Mesenteric fat pad (tissue), 1 donor: ENCODE results near the gene COG5. TPM values are rescaled to one million over a fixed set of nuclear protein-coding genes. Genes with fewer than 3 reads are reported as not detected.
"Not testable (repeated sequence)": the region's sequence is repeated elsewhere in the genome, so short reads cannot be mapped to it uniquely, and the experiment has no call there.

Source experiments
- DNase-seq: peaks from one replicate; pipeline ENCODE4 v3.0.0-alpha.2; 2020; ENCODE audit warnings: low spot score
- total RNA-seq: library from RNA; stranded (reverse); fragmentation: NEBNext Ultra II Directional; extraction: Animal tissue kit (Norgen Biotek cat#: 25700); gene quantifications from one replicate; pipeline ENCODE4 v1.2.1, GENCODE V29; 2021
- donor health status: DM: yes; HTN: yes; CAD: no.

COG5 gene
- total RNA-seq, 1 donor from 2014 or later: 51.6 TPM

- DNase-seq: no peak
Observed at GRCh38 chr7:107232568-107233090, 331.1 kb downstream of the COG5 start.

GRCh38 chr7:107230334-107230733 lies 333.4 kb downstream of the COG5 start:
- DNase-seq: no peak

- no peak for DNase-seq
Observed at GRCh38 chr7:107228291-107228690, 335.4 kb downstream of the COG5 start.

GRCh38 chr7:107224374-107225223 lies 339.1 kb downstream of the COG5 start:
- DNase-seq: no peak

DNA sequence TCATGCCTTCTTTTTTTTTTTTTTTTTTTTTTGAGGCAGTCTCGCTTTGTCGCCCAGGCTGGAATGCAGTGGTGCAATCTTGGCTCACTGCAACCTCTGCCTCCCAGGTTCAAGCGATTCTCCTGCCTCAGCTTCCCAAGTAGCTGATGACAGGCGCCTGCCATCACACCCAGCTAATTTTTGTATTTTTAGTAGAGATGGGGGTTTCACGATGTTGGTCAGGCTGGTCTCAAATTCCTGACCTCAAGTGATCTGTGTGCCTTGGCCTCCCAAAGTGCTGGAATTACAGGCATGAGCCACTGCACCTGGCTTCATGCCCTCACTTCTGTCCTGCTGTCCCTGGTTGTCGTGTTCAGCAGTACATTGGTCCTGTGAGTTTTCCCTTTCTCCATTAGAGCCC lies 342.9 kb downstream of the COG5 start:
- not testable (repeated sequence) for DNase-seq

DNA sequence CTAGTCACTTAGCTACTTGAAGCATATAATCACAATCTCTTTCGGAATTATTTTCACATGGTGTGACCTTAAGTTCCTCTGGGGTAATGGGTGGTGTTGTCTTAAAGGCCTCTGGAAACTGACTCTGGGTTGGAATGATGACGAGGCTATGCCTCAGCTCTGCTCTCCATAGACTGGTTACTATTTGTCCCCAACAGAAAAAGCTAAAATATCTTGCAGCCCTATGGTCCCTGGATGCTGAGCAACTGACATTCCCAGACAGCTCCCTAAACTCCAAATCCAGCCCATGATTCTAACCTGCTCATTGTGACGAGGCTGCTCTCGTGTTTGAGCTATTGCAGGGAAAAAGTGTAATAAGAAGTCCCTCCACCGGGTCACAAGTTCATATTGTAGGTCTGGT lies 343.4 kb downstream of the COG5 start:
- no peak for DNase-seq

DNA sequence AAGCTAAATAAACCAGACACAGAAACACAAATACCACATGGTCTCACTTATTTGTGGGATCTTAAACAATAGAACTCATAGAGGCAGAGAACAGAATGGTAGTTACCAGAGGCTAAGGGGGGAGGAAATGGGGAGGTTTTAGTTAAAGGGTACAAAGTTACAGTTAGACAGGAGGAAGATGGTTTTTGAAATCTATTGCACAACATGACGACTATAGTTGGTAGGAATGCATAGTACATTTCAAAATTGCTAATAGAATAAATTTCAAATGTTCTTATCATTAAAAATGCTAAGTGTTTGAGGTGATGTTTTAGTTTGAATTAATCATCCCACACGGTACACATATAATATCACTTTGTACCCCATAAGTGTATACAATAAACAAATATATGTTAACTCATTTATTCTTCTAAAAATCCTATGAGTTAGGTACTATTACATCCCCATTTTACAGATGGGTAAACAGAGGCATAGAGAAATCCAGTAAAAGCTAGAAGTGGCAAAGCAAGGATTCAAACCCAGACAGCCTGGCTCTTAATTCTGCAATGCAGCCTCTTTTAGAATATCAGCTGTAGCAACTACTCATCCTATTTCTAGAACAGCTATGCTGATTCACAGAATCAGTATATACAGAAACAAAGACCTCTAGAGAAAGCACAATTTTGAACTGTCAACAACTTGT lies 344.0 kb downstream of the COG5 start:
- no peak for DNase-seq

DNA sequence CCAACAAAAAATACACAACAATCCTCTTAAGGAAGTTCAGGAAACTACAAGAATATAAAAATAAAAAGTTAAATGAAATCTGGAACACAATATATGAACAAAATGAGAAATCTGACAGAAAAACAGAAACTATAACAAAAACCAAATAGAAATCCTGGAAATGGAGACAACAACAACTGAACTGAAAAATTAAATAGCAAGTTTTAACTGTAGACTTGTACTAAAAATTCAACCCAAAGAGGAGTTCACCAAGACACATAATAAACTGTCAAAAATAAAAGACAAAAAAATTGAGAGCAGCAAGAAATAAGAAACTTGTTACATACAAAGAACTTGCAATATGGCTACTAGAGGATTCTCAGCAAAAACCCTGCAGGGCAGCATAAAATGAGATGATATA lies 349.8 kb downstream of the COG5 start:
- no peak for DNase-seq

GRCh38 chr7:107213193-107213788 lies 350.4 kb downstream of the COG5 start:
- DNase-seq: no peak

GRCh38 chr7:107212725-107213124 lies 351.0 kb downstream of the COG5 start:
- no peak for DNase-seq

DNA sequence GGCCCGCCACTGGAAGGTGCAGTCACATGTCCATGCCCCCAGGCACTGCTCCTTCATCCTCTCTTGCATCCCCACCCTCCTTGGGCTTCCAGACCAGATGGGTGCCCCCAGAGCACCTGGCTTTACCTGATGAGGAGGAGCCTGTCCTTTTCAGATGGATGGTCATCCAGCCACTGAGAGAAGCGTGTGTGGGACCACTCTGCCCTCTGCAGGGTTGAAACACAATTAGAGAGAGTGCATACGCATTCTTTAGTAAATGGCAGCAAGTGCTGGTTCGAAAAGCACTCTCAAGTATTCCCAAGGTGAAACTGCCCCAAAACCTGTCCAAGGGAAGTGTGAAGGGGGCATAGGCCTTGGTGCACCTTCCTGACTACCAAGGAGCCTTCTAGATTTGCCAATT lies 353.3 kb downstream of the COG5 start:
- DNase-seq: no peak

DNA sequence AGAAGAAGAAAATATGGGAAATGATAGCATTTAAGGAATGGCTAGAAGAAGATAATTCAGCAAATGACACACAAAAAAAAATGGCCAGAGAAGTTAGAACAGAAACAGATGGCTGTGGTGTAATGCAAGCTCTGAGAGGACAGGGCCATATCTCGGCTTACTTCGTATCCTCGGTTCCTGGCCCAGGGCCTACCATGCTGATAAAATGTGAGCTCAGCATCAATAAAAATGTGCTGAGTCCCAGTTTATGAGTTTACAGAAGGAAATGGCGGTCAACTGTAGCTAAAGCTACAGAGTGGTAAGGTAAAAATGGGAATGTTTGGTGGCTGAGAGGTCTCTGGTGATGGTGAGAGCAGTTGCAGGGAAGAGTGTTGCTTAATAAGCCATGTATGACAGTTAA lies 354.2 kb downstream of the COG5 start:
- DNase-seq: no peak

DNA sequence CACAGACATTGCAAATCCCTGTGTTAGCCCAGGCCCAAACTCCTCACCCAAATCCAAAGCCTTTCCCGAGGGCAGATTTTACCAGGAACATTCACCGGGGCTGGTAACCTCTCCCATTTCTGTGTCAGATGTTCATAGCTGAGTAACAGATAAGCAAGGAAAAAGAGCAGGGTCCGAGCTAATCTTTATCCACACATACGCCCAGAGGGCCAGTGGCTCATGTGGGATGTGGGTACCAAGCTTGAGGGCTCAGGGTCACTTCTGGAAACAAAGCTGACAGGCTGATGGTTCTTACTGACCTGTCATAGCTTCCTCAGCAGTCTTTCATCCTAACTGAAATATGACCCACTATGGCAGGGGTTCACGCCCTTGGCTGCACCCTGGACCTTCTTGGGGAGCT lies 355.2 kb downstream of the COG5 start:
- DNase-seq: no peak

GRCh38 chr7:107208024-107208521 lies 355.6 kb downstream of the COG5 start:
- DNase-seq: no peak

DNA sequence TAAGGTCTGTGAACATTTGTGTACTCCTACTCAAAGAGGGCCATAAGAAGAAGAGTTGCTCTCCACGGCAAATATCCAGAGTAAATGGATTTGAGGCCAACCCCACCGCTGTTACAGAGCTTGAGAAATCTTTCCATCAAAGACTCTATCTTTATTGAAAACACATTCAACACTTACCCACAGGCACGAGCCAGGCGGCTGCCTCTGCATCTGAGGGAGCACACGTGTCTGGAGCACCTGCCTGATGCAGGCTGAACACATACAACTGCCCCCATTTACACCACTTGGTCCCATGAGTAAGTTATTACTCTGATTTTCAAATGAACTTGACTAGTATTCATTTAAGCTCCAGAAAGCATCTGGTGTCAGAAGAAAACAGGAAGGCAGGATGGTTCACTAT lies 356.3 kb downstream of the COG5 start:
- no peak for DNase-seq

GRCh38 chr7:107206706-107207105 lies 357.0 kb downstream of the COG5 start:
- DNase-seq: no peak

DNA sequence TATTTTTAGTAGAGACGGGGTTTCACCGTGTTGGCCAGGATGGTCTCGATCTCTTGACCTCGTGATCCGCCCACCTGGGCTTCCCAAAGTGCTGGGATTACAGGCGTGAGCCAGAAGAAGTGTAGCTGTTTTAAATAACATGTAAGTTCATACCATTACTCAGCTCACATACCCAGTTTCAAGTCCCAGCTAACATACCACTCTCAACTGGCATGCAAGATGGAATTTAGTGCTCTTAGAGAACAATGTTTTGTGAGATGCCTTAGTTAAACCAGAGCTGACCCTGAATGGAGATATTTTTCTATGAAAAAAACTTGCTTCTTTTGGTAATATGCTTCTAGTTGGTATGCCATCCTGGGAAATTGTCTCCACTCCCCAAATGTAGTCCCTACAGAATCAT lies 357.6 kb downstream of the COG5 start:
- no peak for DNase-seq

DNA sequence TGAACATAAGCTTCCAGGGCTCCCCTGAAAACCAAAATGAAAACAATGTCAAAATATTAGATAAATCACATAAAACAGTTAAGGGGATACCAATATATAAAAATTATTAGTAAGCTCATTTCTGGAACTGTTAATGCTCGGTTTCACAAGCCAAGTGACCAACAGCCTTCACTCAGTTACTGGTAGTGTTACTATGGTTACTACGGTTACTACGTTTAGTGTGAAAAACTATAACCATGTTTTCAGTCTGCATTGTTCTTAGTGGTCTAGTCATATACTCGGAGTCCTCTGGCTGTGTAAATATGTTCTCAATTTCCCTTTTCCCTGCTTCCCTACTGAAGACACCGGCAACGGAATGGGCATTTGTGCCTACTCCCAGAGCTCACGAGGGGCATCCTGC lies 360.1 kb downstream of the COG5 start:
- no peak for DNase-seq

DNA sequence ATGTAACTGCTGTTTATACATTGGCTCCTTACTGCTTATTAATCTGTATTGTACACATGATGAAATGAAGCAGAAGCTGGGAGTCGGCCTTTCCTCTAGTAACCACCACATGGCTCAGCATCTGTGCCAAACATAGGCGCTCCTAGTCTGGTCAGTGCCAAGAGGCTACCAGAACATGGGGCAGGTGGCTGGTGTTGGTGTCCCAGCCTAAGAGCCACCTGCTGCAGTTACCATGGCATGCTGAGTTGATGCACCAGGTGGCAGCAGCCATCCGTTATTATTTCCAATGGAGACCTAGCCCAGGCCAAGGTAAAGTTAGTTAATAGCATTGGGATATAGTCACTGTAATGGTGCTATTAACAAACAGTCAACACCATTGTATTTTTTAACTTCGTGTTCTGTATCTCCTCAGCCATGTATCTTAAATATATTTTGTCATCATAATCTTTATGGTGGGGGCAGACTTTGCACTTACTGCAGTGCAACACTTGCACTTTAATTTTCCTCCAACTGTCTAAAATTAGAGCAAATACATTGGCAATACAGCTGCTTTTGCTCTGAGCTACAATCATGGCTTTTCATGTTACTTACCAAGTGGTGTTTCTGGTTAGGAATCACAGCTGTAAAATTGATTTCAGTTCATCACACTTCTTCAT lies 361.8 kb downstream of the COG5 start:
- no peak for DNase-seq

DNA sequence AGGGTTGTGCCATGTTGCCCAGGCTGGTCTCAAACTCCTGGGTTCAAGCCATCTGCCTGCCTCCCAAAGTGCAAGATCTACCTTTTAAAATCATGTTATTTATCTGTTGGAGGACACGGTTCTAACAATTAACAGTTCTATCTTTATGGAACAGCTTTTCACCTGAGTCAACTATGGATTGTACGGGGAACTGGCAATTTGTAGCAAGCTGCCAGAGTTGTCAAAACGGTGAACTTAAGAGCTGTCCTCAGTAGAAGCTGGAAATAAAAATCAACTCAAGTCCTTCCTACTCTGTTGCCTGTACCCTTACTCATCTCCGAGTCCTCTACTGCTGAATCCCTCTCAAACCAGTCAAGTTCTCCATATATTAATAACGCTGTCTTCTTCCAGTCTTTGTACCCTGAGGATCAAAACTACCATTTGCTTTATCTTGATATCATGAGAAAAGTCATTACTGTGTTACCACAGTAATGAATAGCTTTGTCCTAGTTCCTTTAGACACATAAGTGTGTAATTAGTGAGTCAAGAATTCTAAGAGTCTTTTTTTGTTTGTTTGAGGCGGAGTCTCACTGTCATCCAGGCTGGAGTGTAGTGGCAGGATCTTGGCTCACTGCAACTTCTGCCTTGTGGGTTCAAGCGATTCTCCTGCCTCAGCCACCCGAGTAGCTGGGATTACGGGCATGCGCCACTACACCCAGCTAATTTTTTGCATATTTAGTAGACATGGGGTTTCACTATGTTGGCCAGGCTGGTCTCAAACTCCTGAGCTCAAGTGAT lies 366.7 kb downstream of the COG5 start:
- no peak for DNase-seq

DNA sequence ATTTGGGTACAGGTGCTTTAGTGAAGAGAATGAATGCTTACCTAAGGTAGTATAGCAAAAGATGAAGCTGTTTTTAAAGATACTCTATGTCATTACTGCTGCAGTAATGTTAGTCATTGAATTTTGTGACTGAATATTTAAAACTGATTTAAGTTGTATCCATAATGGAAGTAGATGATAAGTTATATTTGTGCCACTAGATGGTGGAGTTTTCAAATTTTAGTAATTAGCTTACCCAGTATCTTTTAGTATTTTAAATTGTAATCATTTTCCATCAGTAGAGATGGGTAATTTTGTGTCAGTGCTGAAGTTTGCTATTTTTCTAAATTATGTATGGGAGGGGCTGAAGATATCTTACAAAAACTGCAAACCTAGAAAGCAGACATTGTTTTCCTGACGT lies 369.7 kb downstream of the COG5 start:
- no peak for DNase-seq
